ENCODE measurements around the gene COPZ1.

COPZ1 gene

DNA sequence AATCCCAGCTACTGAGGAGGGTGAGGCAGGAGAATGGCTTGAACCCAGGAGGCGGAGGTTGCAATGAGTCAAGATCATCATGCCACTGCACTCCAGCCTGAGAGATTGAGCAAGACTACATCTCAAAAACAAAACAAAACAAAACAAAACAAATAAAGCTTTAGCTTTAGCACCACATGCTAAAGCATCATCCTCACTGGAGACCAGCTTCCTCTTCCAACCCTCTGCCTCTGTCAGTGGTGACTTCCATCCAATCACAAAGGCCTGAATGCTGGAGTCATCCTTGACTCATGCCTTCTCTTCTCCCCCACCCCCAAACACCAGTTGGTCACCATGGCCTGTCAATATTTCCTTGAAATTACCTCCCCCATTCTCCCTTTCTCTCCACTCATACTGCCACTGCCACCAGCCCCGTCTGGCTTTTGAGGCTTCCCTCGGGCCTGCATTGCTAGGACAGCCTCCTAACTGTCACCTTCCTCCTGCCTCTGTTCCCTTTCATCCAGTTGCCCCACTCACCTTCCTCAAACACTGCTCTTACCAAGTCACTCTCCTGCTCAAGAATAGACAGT, 58.2 kb downstream of the COPZ1 start:
- H3K27ac ChIP-seq, result no peak overlapping the region
- TF ChIP-seq, protein P1, sequence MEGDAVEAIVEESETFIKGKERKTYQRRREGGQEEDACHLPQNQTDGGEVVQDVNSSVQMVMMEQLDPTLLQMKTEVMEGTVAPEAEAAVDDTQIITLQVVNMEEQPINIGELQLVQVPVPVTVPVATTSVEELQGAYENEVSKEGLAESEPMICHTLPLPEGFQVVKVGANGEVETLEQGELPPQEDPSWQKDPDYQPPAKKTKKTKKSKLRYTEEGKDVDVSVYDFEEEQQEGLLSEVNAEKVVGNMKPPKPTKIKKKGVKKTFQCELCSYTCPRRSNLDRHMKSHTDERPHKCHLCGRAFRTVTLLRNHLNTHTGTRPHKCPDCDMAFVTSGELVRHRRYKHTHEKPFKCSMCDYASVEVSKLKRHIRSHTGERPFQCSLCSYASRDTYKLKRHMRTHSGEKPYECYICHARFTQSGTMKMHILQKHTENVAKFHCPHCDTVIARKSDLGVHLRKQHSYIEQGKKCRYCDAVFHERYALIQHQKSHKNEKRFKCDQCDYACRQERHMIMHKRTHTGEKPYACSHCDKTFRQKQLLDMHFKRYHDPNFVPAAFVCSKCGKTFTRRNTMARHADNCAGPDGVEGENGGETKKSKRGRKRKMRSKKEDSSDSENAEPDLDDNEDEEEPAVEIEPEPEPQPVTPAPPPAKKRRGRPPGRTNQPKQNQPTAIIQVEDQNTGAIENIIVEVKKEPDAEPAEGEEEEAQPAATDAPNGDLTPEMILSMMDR (conservative IDR thresholded peaks at IDR 0.05), result no peak
- TF ChIP-seq ZFX (IDR thresholded peaks at IDR 0.05), result no peak

DNA sequence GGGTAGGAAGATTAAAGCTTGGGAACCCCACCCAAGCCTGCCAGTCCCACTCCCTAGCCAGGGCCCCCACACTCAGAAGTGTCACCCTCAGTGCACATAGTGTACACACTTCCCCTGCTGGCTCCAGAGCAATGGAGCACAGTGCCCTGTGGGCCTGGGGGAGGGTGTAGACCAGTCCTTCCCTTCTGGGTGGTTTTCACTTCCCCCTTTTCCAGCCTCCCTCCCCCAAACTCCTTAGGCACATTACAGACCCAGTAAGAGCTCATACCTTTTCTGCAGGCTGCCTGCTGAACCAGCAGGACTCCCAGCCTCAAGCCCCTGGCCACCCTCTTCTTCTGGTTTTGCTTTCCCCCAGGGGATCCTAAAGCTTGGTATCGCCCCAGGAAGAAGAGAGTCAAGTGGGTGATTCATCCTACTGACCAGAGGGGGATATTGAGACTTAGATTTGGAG, 59.7 kb downstream of the COPZ1 start, which contains the start of gene ZNF385A:
Gene ZNF385A (minus strand): TSS at position 143 of the 451 bp plus-strand sequence. CDS start 219 bp downstream, outside the sequence.
- H3K27ac ChIP-seq, result peak within 1 kb of the TSS; percentile 97
- no peak for TF ChIP-seq ZFX (IDR thresholded peaks at IDR 0.05)
- TF ChIP-seq, protein P1 (conservative IDR thresholded peaks at IDR 0.05), result no peak

DNA sequence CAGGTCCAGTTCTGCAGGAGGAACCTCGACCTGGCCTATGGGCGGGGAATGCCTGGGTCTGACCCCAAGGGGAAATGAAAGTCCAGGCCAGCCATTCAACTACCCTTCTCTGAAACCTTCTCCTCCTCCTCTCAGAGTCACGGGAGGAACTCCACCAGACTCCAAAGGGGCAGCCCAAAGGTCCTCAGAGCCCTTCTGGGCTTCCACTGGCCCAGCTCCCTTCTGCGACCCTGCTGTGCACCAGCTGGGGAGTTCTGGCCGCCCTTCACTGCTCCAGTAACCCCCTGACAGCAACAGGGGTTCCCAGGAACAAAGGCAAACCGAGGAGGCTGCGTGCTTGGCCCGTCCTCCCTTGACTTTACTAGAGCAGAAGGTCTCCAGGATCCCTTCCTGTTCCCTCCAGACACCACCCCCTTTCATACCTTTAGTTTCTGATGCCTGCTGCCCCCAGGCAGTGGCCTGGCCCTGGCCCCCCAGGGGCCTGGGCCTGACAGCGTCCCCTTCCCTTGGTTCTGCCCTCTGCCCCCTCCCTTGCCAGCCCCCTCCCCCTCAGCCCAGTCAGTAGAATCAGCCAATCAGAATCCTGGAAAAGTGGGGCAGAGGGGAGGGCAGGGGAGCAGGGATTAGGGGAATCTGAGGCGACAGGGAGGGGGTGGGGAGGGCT, 60.5 kb downstream of the COPZ1 start:
- peak overlapping the region; percentile 97 for H3K27ac ChIP-seq
- no peak for TF ChIP-seq ZFX (IDR thresholded peaks at IDR 0.05)
- TF ChIP-seq, protein P1 (conservative IDR thresholded peaks at IDR 0.05), result no peak

DNA sequence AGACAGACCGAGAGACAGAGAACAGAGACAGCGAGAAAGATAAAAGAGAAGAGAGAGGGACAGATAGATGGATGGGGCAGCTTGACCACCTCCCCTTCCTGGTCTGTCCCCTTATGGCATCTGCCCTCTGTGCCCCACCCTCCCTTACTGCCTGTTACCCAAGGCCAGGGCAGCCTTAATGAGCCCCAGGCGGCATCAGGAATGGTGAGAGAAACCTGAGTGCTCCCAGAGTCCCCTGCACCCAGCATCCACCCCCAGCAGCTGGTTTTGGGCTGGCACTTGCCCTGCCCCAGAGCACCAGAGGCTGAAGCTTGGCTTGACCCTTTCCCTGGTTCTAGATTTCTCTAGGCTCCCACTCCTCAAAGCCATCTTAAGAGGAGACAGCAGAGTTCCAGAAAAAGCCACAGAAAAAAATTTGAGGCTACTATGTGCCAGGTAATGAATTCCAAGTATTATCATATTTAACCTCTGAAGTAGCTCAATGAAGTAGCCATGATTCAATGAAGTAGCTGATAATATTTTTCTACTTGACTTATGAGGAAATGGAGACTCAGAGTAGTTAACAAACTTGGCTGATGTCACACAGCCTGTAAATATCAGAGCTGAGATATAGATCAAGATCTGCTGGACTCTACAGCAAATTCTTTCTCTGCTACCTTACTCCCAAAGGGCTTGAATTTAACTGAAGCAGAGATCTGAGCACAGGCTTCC, 61.6 kb downstream of the COPZ1 start:
- H3K27ac ChIP-seq, result peak overlapping the region; percentile 97
- no peak for TF ChIP-seq ZFX (IDR thresholded peaks at IDR 0.05)
- TF ChIP-seq, protein P1 (conservative IDR thresholded peaks at IDR 0.05), result no peak

DNA sequence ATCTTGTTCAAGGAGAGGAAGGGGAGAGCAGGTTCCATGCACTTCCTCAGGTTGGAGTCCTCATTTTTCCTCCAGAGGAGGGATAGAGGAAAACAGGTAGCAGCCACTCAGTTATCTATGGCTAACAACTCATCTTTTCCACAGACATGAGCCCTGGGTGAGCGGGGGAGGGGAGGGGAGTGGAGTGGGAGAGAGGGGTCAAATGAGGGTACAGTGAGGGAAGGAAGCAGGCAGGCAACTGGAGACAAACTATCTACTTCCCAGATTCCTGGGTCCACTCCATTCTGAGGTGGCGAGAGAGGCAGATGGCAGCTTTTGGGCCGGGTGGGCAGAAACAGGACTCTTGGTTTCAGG, 62.2 kb downstream of the COPZ1 start:
- TF ChIP-seq, protein P1 (conservative IDR thresholded peaks at IDR 0.05), result no peak
- no peak for TF ChIP-seq ZFX (IDR thresholded peaks at IDR 0.05)
- H3K27ac ChIP-seq, result peak overlapping the region; percentile 97

DNA sequence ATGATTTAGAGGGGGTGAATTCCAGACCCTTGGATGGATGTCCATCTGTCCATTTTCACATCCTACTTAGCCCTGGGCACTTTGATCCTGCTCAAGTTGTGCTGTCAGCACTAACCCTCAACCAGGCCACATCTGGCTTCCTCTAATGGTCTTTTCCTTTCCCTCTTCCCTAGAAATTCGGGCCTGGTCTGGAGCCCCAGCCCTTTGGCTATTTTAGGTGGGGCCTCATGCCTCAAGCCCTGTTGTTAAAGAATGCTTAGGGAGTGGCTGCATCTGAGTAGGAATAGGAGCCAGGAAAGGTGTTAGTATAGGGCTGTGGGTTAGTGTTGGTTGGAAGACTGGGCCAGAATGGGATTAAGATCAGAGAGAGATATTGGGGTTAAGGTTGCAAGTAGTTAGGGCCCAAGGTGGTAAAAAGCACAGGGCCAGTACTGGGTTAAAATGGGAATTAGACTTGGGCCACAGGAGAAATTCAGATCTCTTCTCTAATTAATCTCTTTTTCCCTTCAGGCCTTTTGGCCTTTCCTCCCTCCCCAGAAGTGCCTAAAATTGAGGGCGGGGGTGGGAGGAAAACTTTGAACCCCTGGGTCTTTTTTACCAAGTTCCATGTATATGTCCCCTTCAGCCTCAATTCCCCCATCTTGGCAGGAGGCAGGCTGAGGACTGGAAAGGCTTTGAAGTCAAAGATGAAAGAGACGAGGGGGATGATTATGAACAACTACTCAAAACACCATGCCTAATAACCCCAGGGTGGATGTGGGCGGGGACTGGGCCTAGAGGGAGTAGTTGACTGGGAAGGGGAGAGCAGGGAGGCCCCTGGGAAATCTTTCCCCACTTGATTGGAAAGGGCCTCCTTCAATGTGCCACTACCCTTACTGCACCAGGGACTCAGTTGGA, 63.6 kb downstream of the COPZ1 start:
- TF ChIP-seq, protein P1 (conservative IDR thresholded peaks at IDR 0.05), result no peak
- peak; percentile 35; the same call in 1 of the 2 replicates for TF ChIP-seq ZFX (IDR thresholded peaks at IDR 0.05)
- H3K27ac ChIP-seq, result peak overlapping the region; percentile 97

Measured in C4-2B (cell line).